OCI-LY7 (cell line): Measurements from ENCODE around the gene FGFRL1. TPM values are rescaled to one million over a fixed set of nuclear protein-coding genes. Genes with fewer than 3 reads are reported as not detected.

ENCODE experiments used
- BruUV-seq: library from RNA; stranded (reverse); fragments of 400-500 nt; replicated peaks from 2 replicates; lab custom pipeline; 2021; lab: Mats Ljungman, UMichigan
- CTCF ChIA-PET: fragments of 300-600 bp; sonication (Branson Sonifier 250); formaldehyde crosslinking; loops from one replicate; lab custom pipeline; 2022; ENCODE audit warnings: antibody characterized with exemption; ENCODE audit not compliant: unreplicated experiment; lab: Charles Lee
- POLR2A ChIA-PET: fragments of 300-600 bp; sonication (Branson Sonifier 250); formaldehyde crosslinking; loops from one replicate; lab custom pipeline; 2022; ENCODE audit warnings: antibody characterized with exemption; lab: Charles Lee
- DNase-seq: peaks from one replicate; pipeline ENCODE4 v3.0.0-alpha.2; 2015; ENCODE audit warnings: low spot score
- H2AFZ ChIP-seq: fragments of 200-600 bp; sonication (generic), shearing (Covaris generic); 2 replicates; pipeline ENCODE4 v1.6.1; 2014; ENCODE audit warnings: mild to moderate bottlenecking, antibody characterized with exemption, low read length, moderate library complexity
- H3K27ac ChIP-seq: fragments of 200-600 bp; sonication (generic); 2 replicates; pipeline ENCODE4 v1.5.1; 2014; ENCODE audit warnings: mixed run types, low read depth, mild to moderate bottlenecking, moderate library complexity, low read length, inconsistent platforms; ENCODE audit not compliant: poor library complexity, severe bottlenecking
- H3K36me3 ChIP-seq: fragments of 200-600 bp; sonication (generic); 2 replicates; pipeline ENCODE4 v1.6.1; 2014; ENCODE audit warnings: mild to moderate bottlenecking, antibody characterized with exemption, low read length, moderate library complexity, mixed read lengths; ENCODE audit not compliant: insufficient read depth
- H3K4me1 ChIP-seq: fragments of 200-600 bp; sonication (generic); 2 replicates; pipeline ENCODE4 v1.5.1; 2014; ENCODE audit warnings: mild to moderate bottlenecking, low read length; ENCODE audit not compliant: insufficient read depth, poor library complexity, severe bottlenecking
- H3K4me2 ChIP-seq: fragments of 200-600 bp; sonication (generic); 2 replicates; pipeline ENCODE4 v1.6.1; 2014; ENCODE audit warnings: mild to moderate bottlenecking, low read length
- H3K4me3 ChIP-seq: fragments of 200-600 bp; sonication (generic); 2 replicates; pipeline ENCODE4 v1.5.1; 2014; ENCODE audit warnings: mild to moderate bottlenecking, low read depth, low read length; ENCODE audit not compliant: poor library complexity, severe bottlenecking
- H3K79me2 ChIP-seq: fragments of 200-600 bp; sonication (generic); 2 replicates; pipeline ENCODE4 v1.6.1; 2016; ENCODE audit warnings: low read depth, mild to moderate bottlenecking, low read length, moderate library complexity, mixed read lengths; ENCODE audit not compliant: insufficient read depth
- H3K9me2 ChIP-seq: fragments of 200-600 bp; sonication (generic); 2 replicates; pipeline ENCODE4 v1.6.1; 2016; ENCODE audit warnings: mild to moderate bottlenecking, low read length, mixed read lengths; ENCODE audit not compliant: insufficient read depth
- H3K9me3 ChIP-seq: fragments of 200-600 bp; sonication (generic); 2 replicates; pipeline ENCODE4 v1.6.1; 2014; ENCODE audit warnings: mild to moderate bottlenecking, mixed run types, low read length, mixed read lengths
- H4K20me1 ChIP-seq: fragments of 200-600 bp; sonication (generic); 2 replicates; pipeline ENCODE4 v1.6.1; 2014; ENCODE audit warnings: mild to moderate bottlenecking, antibody characterized with exemption, low read length, moderate library complexity, mixed read lengths; ENCODE audit not compliant: insufficient read depth
- EZH2phosphoT487 ChIP-seq: fragments of 200-600 bp; sonication (generic); IDR thresholded peaks from 2 replicates; pipeline ENCODE4 v1.6.1; 2018; ENCODE audit warnings: low read depth, borderline replicate concordance, mild to moderate bottlenecking, mixed run types, antibody characterized with exemption, low read length, moderate library complexity, mixed read lengths
- intact Hi-C: fragments of 100-400 bp; cut with micrococcal nuclease; formaldehyde crosslinking; loops from one replicate; pipeline ENCODE4 v1.10.0; 2022; ENCODE audit not compliant: unreplicated experiment
- total RNA-seq, 2 experiments: library from RNA; depleted of rRNA in 1 of 2; stranded (reverse); fragments of >200 nt in 1 of 2; shearing (Covaris generic) in 1 of 2; gene quantifications; 2 replicates each; pipeline ENCODE4 v1.2.3, GENCODE V29; 2014 to 2022
- TF ChIP-seq, protein P1 (sequence below): fragments of 200-600 bp; sonication (generic); conservative IDR thresholded peaks from 2 replicates; pipeline ENCODE4 v1.5.1; 2014; ENCODE audit warnings: mild to moderate bottlenecking, antibody characterized with exemption, low read length, moderate library complexity, mixed read lengths

FGFRL1 gene
- total RNA-seq, 2 experiments from 2014 or later, result 1.4 to 2.7 TPM

DNA sequence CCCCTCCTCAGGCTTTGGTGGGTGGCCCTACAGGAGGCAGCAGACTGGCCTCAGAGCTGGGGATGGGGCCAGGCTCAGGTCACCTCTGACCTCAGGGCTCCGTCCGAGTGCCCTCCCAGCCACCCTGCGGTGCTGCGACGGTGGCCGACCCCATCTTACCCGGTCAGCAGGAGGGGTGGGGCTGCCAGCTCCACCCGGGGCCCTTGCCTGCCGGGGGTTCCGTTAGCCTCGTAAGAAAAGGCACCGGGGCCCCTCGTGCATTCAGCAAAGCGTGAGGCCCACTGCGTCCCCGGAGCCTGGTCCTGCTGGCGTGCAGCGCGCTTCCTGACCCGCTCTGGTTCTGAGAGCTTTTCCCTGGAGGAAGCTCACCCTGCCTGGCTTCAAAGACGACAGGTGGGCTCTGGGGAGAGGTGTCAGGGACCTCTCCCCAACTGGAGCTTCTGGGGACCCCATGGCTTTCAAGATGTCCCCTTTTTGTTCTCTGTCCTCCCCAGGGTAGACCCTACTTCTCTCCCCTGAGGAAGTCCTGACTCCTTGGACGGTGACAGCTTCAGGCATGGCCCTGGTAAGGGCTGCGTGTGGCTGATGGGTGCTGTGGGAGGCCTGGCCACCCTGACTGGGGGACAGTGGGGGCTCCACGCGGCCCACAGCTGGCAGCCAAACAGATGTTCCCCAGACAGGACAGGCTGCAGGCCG lies 15.9 kb downstream of the FGFRL1 start:
- Histone ChIP-seq H3K36me3 (no peaks in the 10 kb centered on the region), H2AFZ (no peak overlapping the region), H4K20me1 (no peaks in the 10 kb centered on the region), H3K9me3 (no peaks in the 10 kb centered on the region), H3K9me2 (no peaks in the 10 kb centered on the region), H3K4me3 (no peak overlapping the region), H3K79me2 (no peaks in the 10 kb centered on the region), H3K27ac (no peak overlapping the region), H3K4me2 (no peak overlapping the region), H3K4me1 (peaks cover 15% of the 10 kb centered on the region)
- DNase-seq, result no peak
- intact Hi-C loops, result no loop called here
- BruUV-seq, result no TSS peak
- ChIA-PET CTCF (no interaction called here), POLR2A (no interaction called here)
- TF ChIP-seq, protein P1, sequence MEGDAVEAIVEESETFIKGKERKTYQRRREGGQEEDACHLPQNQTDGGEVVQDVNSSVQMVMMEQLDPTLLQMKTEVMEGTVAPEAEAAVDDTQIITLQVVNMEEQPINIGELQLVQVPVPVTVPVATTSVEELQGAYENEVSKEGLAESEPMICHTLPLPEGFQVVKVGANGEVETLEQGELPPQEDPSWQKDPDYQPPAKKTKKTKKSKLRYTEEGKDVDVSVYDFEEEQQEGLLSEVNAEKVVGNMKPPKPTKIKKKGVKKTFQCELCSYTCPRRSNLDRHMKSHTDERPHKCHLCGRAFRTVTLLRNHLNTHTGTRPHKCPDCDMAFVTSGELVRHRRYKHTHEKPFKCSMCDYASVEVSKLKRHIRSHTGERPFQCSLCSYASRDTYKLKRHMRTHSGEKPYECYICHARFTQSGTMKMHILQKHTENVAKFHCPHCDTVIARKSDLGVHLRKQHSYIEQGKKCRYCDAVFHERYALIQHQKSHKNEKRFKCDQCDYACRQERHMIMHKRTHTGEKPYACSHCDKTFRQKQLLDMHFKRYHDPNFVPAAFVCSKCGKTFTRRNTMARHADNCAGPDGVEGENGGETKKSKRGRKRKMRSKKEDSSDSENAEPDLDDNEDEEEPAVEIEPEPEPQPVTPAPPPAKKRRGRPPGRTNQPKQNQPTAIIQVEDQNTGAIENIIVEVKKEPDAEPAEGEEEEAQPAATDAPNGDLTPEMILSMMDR, result no peak
- TF ChIP-seq EZH2phosphoT487, result no peak

DNA sequence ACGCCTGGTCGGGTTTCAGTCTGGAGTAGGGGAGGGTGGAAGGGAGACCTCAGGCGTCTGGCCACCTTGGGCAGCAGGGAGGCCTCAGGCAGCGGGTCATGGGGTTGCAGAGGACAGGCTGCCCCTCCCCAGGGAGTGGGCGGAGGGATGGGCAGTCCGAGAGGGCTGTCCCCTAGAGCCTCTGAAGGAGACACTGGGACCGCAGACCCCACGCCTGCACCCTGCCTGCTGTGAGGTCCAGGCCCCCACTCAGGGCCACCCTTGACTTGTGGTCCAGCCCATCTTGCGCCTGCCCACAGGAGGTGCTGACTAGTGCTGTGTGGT lies 16.5 kb downstream of the FGFRL1 start:
- no peak overlapping the region for H3K4me3 ChIP-seq
- BruUV-seq, result no TSS peak
- peaks cover 15% of the 10 kb centered on the region for H3K4me1 ChIP-seq
- H3K9me3 ChIP-seq, result no peaks in the 10 kb centered on the region
- POLR2A ChIA-PET, result no interaction called here
- TF ChIP-seq EZH2phosphoT487, result no peak
- TF ChIP-seq, protein P1, result no peak
- H3K27ac ChIP-seq, result no peak overlapping the region
- H2AFZ ChIP-seq, result no peak overlapping the region
- no peaks in the 10 kb centered on the region for H4K20me1 ChIP-seq
- H3K4me2 ChIP-seq, result no peak overlapping the region
- CTCF ChIA-PET, result no interaction called here
- H3K9me2 ChIP-seq, result no peaks in the 10 kb centered on the region
- H3K79me2 ChIP-seq, result no peaks in the 10 kb centered on the region
- no peaks in the 10 kb centered on the region for H3K36me3 ChIP-seq
- intact Hi-C loops, result no loop called here
- DNase-seq, result no peak

GRCh38 chr4:1028574-1029220 lies 17.3 kb downstream of the FGFRL1 start:
- Histone ChIP-seq H3K79me2 (no peaks in the 10 kb centered on the region), H3K4me3 (no peak overlapping the region), H3K27ac (no peak overlapping the region), H3K36me3 (no peaks in the 10 kb centered on the region), H3K4me1 (peaks cover 15% of the 10 kb centered on the region), H2AFZ (no peak overlapping the region), H3K9me2 (no peaks in the 10 kb centered on the region), H3K4me2 (no peak overlapping the region), H4K20me1 (no peaks in the 10 kb centered on the region), H3K9me3 (no peaks in the 10 kb centered on the region)
- POLR2A ChIA-PET, result no interaction called here
- no peak for DNase-seq
- intact Hi-C loops, result no loop called here
- CTCF ChIA-PET, result no interaction called here
- BruUV-seq, result no TSS peak
- no peak for TF ChIP-seq EZH2phosphoT487
- TF ChIP-seq, protein P1, result no peak
